ENCODE results near the gene CCDC154. TPM values are rescaled to one million over a fixed set of nuclear protein-coding genes. Genes with fewer than 3 reads are reported as not detected.
"Not testable (repeated sequence)": the region's sequence is repeated elsewhere in the genome, so short reads cannot be mapped to it uniquely, and the experiment has no call there.

Gene CCDC154
- total and polyA plus RNA-seq, 2 donors: 0.71 to 14.0 TPM

- Histone ChIP-seq H3K27me3 (ENCODE audit: control insufficient read depth in 2 of 2, insufficient read depth in 1 of 2, low read length in 1 of 2) (no peaks in the 10 kb centered on the region), H3K4me3 (ENCODE audit: low read length in 2 of 2) (no peak overlapping the region), H3K4me1 (ENCODE audit: control insufficient read depth in 2 of 2, insufficient read depth in 2 of 2, low read length in 2 of 2) (peaks cover 5 to 22% of the 10 kb centered on the region in 2 donors), H3K9me3 (ENCODE audit: control insufficient read depth in 2 of 2, insufficient read depth in 1 of 2, low read length in 1 of 2) (no peaks in the 10 kb centered on the region), H3K27ac (ENCODE audit: low read depth in 1 of 2, low read length in 1 of 2) (peak overlapping the region in 1 of 2 donors; percentile 28), H3K36me3 (ENCODE audit: control insufficient read depth in 2 of 2, insufficient read depth in 2 of 2, low read length in 1 of 2) (no peaks in the 10 kb centered on the region)
- WGBS: 96% methylated on average over 24 of the region's 24 CpGs
- DNase-seq (ENCODE audit: low read depth in 6 of 9, low spot score in 9 of 9): no peak
Observed at GRCh38 chr16:1488054-1488601, 43.8 kb upstream of the CCDC154 start.

- 95% methylated on average over 39 of the region's 39 CpGs for WGBS
- Histone ChIP-seq H3K36me3 (ENCODE audit: control insufficient read depth in 2 of 2, insufficient read depth in 2 of 2, low read length in 1 of 2) (no peaks in the 10 kb centered on the region), H3K4me3 (ENCODE audit: low read length in 2 of 2) (no peak overlapping the region), H3K4me1 (ENCODE audit: control insufficient read depth in 2 of 2, insufficient read depth in 2 of 2, low read length in 2 of 2) (peaks cover 2 to 16% of the 10 kb centered on the region in 2 donors), H3K27ac (ENCODE audit: low read depth in 1 of 2, low read length in 1 of 2) (no peak overlapping the region), H3K27me3 (ENCODE audit: control insufficient read depth in 2 of 2, insufficient read depth in 1 of 2, low read length in 1 of 2) (no peaks in the 10 kb centered on the region), H3K9me3 (ENCODE audit: control insufficient read depth in 2 of 2, insufficient read depth in 1 of 2, low read length in 1 of 2) (no peaks in the 10 kb centered on the region)
- DNase-seq (ENCODE audit: low read depth in 6 of 9, low spot score in 9 of 9): no peak
Observed at GRCh38 chr16:1487395-1488053, 43.2 kb upstream of the CCDC154 start.

DNA sequence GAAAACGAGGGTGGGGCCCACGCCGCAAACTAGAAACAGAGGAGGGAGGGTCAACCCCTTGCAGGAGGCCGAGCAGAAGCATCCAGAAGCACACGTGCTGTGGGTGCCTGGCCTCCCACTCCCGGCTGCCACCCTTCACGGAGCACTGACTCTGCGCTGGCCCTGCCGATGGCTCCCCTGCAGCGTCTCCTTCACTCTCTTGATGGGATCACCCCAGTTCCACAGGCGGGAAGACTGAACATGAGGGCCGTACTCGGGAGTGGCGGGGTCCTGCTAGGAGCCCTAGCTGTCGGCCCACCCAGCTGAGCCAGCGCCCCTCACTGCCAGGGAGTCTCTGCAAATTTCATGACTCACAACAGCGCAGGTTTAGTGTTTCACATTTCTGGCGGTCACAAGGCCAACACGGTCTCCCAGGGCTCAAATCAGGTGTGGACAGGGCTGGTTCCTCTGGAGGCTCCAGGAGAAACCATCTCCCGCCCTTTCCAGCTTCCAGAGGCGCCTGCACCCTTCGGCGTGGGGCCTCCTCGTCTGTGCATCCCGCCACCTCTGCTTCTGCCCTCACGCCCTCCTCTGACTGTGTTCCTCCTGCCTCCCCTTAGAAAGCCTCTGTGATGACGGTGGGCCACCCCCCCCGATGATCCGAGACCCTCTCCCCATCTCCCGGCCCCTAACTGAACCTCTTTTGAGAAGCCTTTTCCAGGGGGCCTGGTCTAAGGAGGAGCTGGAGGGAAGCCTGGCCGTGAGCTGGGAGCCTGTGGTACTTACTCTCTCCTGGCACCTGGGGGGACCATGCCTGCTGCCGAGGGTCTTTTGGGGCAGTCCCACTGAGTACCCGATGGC lies 42.4 kb upstream of the CCDC154 start:
- Histone ChIP-seq H3K4me1 (ENCODE audit: control insufficient read depth in 2 of 2, insufficient read depth in 2 of 2, low read length in 2 of 2) (peaks cover 0 to 12% of the 10 kb centered on the region in 2 donors), H3K27me3 (ENCODE audit: control insufficient read depth in 2 of 2, insufficient read depth in 1 of 2, low read length in 1 of 2) (no peaks in the 10 kb centered on the region), H3K36me3 (ENCODE audit: control insufficient read depth in 2 of 2, insufficient read depth in 2 of 2, low read length in 1 of 2) (no peaks in the 10 kb centered on the region), H3K27ac (ENCODE audit: low read depth in 1 of 2, low read length in 1 of 2) (no peak overlapping the region), H3K4me3 (ENCODE audit: low read length in 2 of 2) (no peak overlapping the region), H3K9me3 (ENCODE audit: control insufficient read depth in 2 of 2, insufficient read depth in 1 of 2, low read length in 1 of 2) (no peaks in the 10 kb centered on the region)
- 94% methylated on average over 33 of the region's 33 CpGs for WGBS
- DNase-seq (ENCODE audit: low read depth in 6 of 9, low spot score in 9 of 9): no peak

- Histone ChIP-seq H3K27me3 (ENCODE audit: control insufficient read depth in 2 of 2, insufficient read depth in 1 of 2, low read length in 1 of 2) (no peaks in the 10 kb centered on the region), H3K36me3 (ENCODE audit: control insufficient read depth in 2 of 2, insufficient read depth in 2 of 2, low read length in 1 of 2) (no peaks in the 10 kb centered on the region), H3K27ac (ENCODE audit: low read depth in 1 of 2, low read length in 1 of 2) (no peak overlapping the region), H3K4me1 (ENCODE audit: control insufficient read depth in 2 of 2, insufficient read depth in 2 of 2, low read length in 2 of 2) (peaks cover 0 to 16% of the 10 kb centered on the region in 2 donors), H3K4me3 (ENCODE audit: low read length in 2 of 2) (no peak overlapping the region), H3K9me3 (ENCODE audit: control insufficient read depth in 2 of 2, insufficient read depth in 1 of 2, low read length in 1 of 2) (no peaks in the 10 kb centered on the region)
- WGBS: 96% methylated on average over 40 of the region's 40 CpGs
- no peak for DNase-seq (ENCODE audit: low read depth in 6 of 9, low spot score in 9 of 9)
Observed at GRCh38 chr16:1485847-1486496, 41.6 kb upstream of the CCDC154 start.

- Histone ChIP-seq H3K4me3 (ENCODE audit: low read length in 2 of 2) (no peak overlapping the region), H3K9me3 (ENCODE audit: control insufficient read depth in 2 of 2, insufficient read depth in 1 of 2, low read length in 1 of 2) (peaks cover 0 to 2% of the 10 kb centered on the region in 2 donors), H3K36me3 (ENCODE audit: control insufficient read depth in 2 of 2, insufficient read depth in 2 of 2, low read length in 1 of 2) (no peaks in the 10 kb centered on the region), H3K4me1 (ENCODE audit: control insufficient read depth in 2 of 2, insufficient read depth in 2 of 2, low read length in 2 of 2) (peaks cover 0 to 4% of the 10 kb centered on the region in 2 donors), H3K27ac (ENCODE audit: low read depth in 1 of 2, low read length in 1 of 2) (peak overlapping the region in 1 of 2 donors; percentile 42), H3K27me3 (ENCODE audit: control insufficient read depth in 2 of 2, insufficient read depth in 1 of 2, low read length in 1 of 2) (no peaks in the 10 kb centered on the region)
- WGBS: 92% methylated on average over 28 of the region's 28 CpGs
- no peak for DNase-seq (ENCODE audit: low read depth in 6 of 9, low spot score in 9 of 9)
Observed at GRCh38 chr16:1481906-1482835, 37.8 kb upstream of the CCDC154 start.

DNA sequence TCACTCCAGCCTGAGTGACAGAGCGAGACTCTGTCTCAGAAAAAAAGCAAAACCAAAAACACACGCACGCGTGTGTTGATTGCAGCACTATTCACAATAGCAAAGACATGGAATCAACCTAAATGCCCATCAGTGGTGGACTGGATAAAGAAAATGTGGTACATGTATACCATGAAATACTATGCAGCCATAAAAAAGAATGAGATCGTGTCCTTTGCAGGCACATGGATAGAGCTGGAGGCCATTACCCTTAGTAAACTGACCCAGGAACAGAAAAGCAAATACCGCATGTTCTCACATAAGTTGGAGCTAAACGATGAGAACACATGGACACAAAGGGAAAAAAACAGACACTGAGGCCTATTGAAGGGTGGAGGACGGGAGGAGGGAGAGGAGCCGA lies 34.6 kb upstream of the CCDC154 start:
- H3K9me3 ChIP-seq (ENCODE audit: control insufficient read depth in 2 of 2, insufficient read depth in 1 of 2, low read length in 1 of 2); H3K4me3 ChIP-seq (ENCODE audit: low read length in 2 of 2); H3K36me3 ChIP-seq (ENCODE audit: control insufficient read depth in 2 of 2, insufficient read depth in 2 of 2, low read length in 1 of 2); DNase-seq (ENCODE audit: low read depth in 6 of 9, low spot score in 9 of 9); H3K27ac ChIP-seq (ENCODE audit: low read depth in 1 of 2, low read length in 1 of 2); H3K27me3 ChIP-seq (ENCODE audit: control insufficient read depth in 2 of 2, insufficient read depth in 1 of 2, low read length in 1 of 2): not testable (repeated sequence)
- H3K4me1 ChIP-seq (ENCODE audit: control insufficient read depth in 2 of 2, insufficient read depth in 2 of 2, low read length in 2 of 2): peaks cover 2 to 14% of the 10 kb centered on the region in 2 donors
- WGBS: 97% methylated on average over 9 of the region's 9 CpGs

- Histone ChIP-seq H3K36me3 (ENCODE audit: control insufficient read depth in 2 of 2, insufficient read depth in 2 of 2, low read length in 1 of 2) (no peaks in the 10 kb centered on the region), H3K27ac (ENCODE audit: low read depth in 1 of 2, low read length in 1 of 2) (no peak overlapping the region), H3K4me3 (ENCODE audit: low read length in 2 of 2) (no peak overlapping the region), H3K27me3 (ENCODE audit: control insufficient read depth in 2 of 2, insufficient read depth in 1 of 2, low read length in 1 of 2) (no peaks in the 10 kb centered on the region), H3K4me1 (ENCODE audit: control insufficient read depth in 2 of 2, insufficient read depth in 2 of 2, low read length in 2 of 2) (peaks cover 7 to 20% of the 10 kb centered on the region in 2 donors), H3K9me3 (ENCODE audit: control insufficient read depth in 2 of 2, insufficient read depth in 1 of 2, low read length in 1 of 2) (peaks cover 0 to 2% of the 10 kb centered on the region in 2 donors)
- DNase-seq (ENCODE audit: low read depth in 6 of 9, low spot score in 9 of 9): no peak
- WGBS: 93% methylated on average over 10 of the region's 10 CpGs
Observed at GRCh38 chr16:1477033-1477432, 32.7 kb upstream of the CCDC154 start.

DNA sequence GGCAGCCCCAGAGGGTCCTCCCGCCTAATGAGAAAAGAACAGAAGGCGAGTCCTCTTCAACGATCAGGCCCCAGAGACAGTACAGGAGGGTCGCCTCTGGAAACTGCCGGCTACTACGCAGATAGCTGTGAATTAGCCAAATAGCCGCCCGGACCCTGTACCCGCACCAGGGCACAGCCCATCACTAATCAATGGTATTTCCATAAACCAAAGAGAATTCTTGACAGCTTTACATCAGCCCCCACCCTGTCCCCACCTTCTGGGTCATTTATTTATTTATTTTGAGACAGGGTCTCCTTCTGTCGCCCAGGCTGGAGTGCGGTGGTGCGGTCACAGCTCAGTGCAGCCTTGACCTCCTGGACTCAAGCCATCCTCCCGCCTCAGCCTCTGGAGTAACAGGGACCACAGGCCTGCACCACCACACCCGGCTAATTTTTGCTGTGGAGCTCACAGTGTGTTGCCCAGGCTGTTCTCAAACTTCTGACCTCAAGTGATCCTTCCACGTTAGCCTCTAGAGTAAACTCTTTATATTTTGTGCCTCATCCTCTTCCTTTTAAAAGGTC lies 31.3 kb upstream of the CCDC154 start:
- Histone ChIP-seq H3K4me1 (ENCODE audit: control insufficient read depth in 2 of 2, insufficient read depth in 2 of 2, low read length in 2 of 2) (peaks cover 10 to 15% of the 10 kb centered on the region in 2 donors), H3K36me3 (ENCODE audit: control insufficient read depth in 2 of 2, insufficient read depth in 2 of 2, low read length in 1 of 2) (peaks cover 0 to 5% of the 10 kb centered on the region in 2 donors), H3K9me3 (ENCODE audit: control insufficient read depth in 2 of 2, insufficient read depth in 1 of 2, low read length in 1 of 2) (peaks cover 0 to 2% of the 10 kb centered on the region in 2 donors), H3K27me3 (ENCODE audit: control insufficient read depth in 2 of 2, insufficient read depth in 1 of 2, low read length in 1 of 2) (no peaks in the 10 kb centered on the region), H3K27ac (ENCODE audit: low read depth in 1 of 2, low read length in 1 of 2) (peak overlapping the region; percentile 76 to 90), H3K4me3 (ENCODE audit: low read length in 2 of 2) (peak overlapping the region; percentile 71 to 88)
- 75% methylated on average over 15 of the region's 15 CpGs for WGBS
- no peak for DNase-seq (ENCODE audit: low read depth in 6 of 9, low spot score in 9 of 9)
